ENCODE data around the gene NSD1. TPM values are rescaled to one million over a fixed set of nuclear protein-coding genes. Genes with fewer than 3 reads are reported as not detected.
A peak's percentile ranks its signal among the peaks of the same experiment; 100 is the strongest.
"Not testable (repeated sequence)": the region's sequence is repeated elsewhere in the genome, so short reads cannot be mapped to it uniquely, and the experiment has no call there.

The NSD1 gene
- total RNA-seq, 1 donor from 2014 or later, result 178 TPM

- H3K36me3 Mint-ChIP-seq (ENCODE audit: insufficient read depth), result peaks cover 5% of the 10 kb centered on the region
- peak overlapping the region; percentile 92 for H3K4me3 Mint-ChIP-seq (ENCODE audit: low read depth)
- no peaks in the 10 kb centered on the region for H3K9me3 Mint-ChIP-seq (ENCODE audit: low read depth)
- no peak for DNase-seq (ENCODE audit: low spot score, unreplicated experiment)
- no peaks in the 10 kb centered on the region for H3K27me3 Mint-ChIP-seq
- no peak for TF ChIP-seq CTCF (IDR thresholded peaks at IDR 0.05; ENCODE audit: unreplicated experiment)
- H3K4me1 Mint-ChIP-seq (ENCODE audit: low read depth), result peaks cover 21% of the 10 kb centered on the region
- H3K27ac Mint-ChIP-seq, result peak overlapping the region; percentile 93
Measured at GRCh38 chr5:177304392-177305119, 171.0 kb downstream of the NSD1 start.

GRCh38 chr5:177306103-177306640 lies 172.6 kb downstream of the NSD1 start:
- H3K4me1 Mint-ChIP-seq (ENCODE audit: low read depth), result peaks cover 24% of the 10 kb centered on the region
- not testable (repeated sequence) for DNase-seq (ENCODE audit: low spot score, unreplicated experiment); H3K9me3 Mint-ChIP-seq (ENCODE audit: low read depth); H3K27me3 Mint-ChIP-seq; H3K4me3 Mint-ChIP-seq (ENCODE audit: low read depth); H3K36me3 Mint-ChIP-seq (ENCODE audit: insufficient read depth); H3K27ac Mint-ChIP-seq

- Mint-ChIP-seq H3K4me1 (ENCODE audit: low read depth) (peaks cover 24% of the 10 kb centered on the region), H3K36me3 (ENCODE audit: insufficient read depth) (peaks cover 5% of the 10 kb centered on the region), H3K9me3 (ENCODE audit: low read depth) (no peaks in the 10 kb centered on the region), H3K27ac (no peak overlapping the region), H3K27me3 (no peaks in the 10 kb centered on the region), H3K4me3 (ENCODE audit: low read depth) (no peak overlapping the region)
- DNase-seq (ENCODE audit: low spot score, unreplicated experiment), result no peak
- TF ChIP-seq CTCF (IDR thresholded peaks at IDR 0.05; ENCODE audit: unreplicated experiment), result no peak
Measured at GRCh38 chr5:177306674-177307543, 173.3 kb downstream of the NSD1 start.

GRCh38 chr5:177307544-177308363 lies 174.2 kb downstream of the NSD1 start:
- no peak overlapping the region for H3K4me3 Mint-ChIP-seq (ENCODE audit: low read depth)
- H3K27me3 Mint-ChIP-seq, result no peaks in the 10 kb centered on the region
- peaks cover 20% of the 10 kb centered on the region for H3K4me1 Mint-ChIP-seq (ENCODE audit: low read depth)
- H3K36me3 Mint-ChIP-seq (ENCODE audit: insufficient read depth), result peaks cover 5% of the 10 kb centered on the region
- DNase-seq (ENCODE audit: low spot score, unreplicated experiment), result no peak
- no peak overlapping the region for H3K27ac Mint-ChIP-seq
- no peak for TF ChIP-seq CTCF (IDR thresholded peaks at IDR 0.05; ENCODE audit: unreplicated experiment)
- H3K9me3 Mint-ChIP-seq (ENCODE audit: low read depth), result no peaks in the 10 kb centered on the region

DNA sequence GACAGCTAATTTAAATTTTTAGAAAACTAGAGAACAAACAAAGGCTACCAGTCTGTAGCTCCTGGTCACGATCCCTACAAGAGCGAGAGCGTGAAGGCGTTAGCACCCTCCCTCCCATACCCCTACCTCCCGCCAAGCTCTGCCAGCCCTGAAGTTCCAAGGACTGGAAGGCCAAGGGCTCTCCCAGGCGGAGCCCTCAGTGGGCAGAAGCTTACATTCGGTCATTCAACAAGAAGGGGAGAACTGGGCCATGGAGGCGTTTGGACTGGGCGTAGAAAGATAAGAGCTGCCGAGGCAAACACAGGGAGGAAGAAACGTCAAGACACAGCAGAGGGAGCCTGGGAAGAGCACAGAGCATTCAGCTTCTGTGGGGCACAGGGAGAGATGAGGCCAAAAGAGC lies 175.2 kb downstream of the NSD1 start:
- H3K36me3 Mint-ChIP-seq (ENCODE audit: insufficient read depth), result peaks cover 5% of the 10 kb centered on the region
- H3K4me1 Mint-ChIP-seq (ENCODE audit: low read depth), result peaks cover 21% of the 10 kb centered on the region
- TF ChIP-seq CTCF (IDR thresholded peaks at IDR 0.05; ENCODE audit: unreplicated experiment), result no peak
- DNase-seq (ENCODE audit: low spot score, unreplicated experiment), result no peak
- peak overlapping the region; percentile 84 for H3K27ac Mint-ChIP-seq
- no peaks in the 10 kb centered on the region for H3K27me3 Mint-ChIP-seq
- H3K4me3 Mint-ChIP-seq (ENCODE audit: low read depth), result no peak overlapping the region
- H3K9me3 Mint-ChIP-seq (ENCODE audit: low read depth), result no peaks in the 10 kb centered on the region

All from progenitor cell of endocrine pancreas (in vitro differentiated cells).